GM12878 (cell line): ENCODE measurements around the gene DALRD3. TPM values are rescaled to one million over a fixed set of nuclear protein-coding genes. Genes with fewer than 3 reads are reported as not detected.

ENCODE experiments used
- ATAC-seq: fragments of 200-7000 bp; cut with Tn5 transposase; 3 replicates; pipeline ENCODE4 v1.9.1; 2020; ENCODE audit warnings: mild to moderate bottlenecking, moderate library complexity
- BruUV-seq: library from RNA; stranded (reverse); fragments of 400-500 nt; replicated peaks from 2 replicates; lab custom pipeline; 2021; lab: Mats Ljungman, UMichigan
- CTCF ChIA-PET: fragments of 300-600 bp; sonication (Branson Sonifier 250); formaldehyde crosslinking; extraction: SDS; loops from one replicate; lab custom pipeline; 2021; ENCODE audit warnings: inconsistent platforms; lab: Yijun Ruan, JAX
- POLR2A ChIA-PET: fragments of 350-600 bp; formaldehyde crosslinking; extraction: SDS; loops from one replicate; lab custom pipeline; 2021; ENCODE audit warnings: inconsistent platforms; lab: Charles Lee
- RAD21 ChIA-PET: fragments of 300-600 bp; sonication (Branson Sonifier 250); formaldehyde crosslinking; loops from one replicate; lab custom pipeline; 2023; ENCODE audit warnings: antibody characterized with exemption; ENCODE audit not compliant: unreplicated experiment; lab: Charles Lee
- SMC1A ChIA-PET: fragments of 300-600 bp; sonication (Branson Sonifier 250); formaldehyde crosslinking; loops from one replicate; lab custom pipeline; 2023; ENCODE audit not compliant: unreplicated experiment, uncharacterized antibody; lab: Charles Lee
- DNase-seq: peaks from one replicate; pipeline ENCODE4 v3.0.0-alpha.2; 2011; ENCODE audit warnings: low read depth, low spot score
- FAIRE-seq: peaks from 3 replicates; lab custom pipeline; 2011; peaks lifted over from hg19 to GRCh38; lab: Jason Lieb, UNC
- H2AFZ ChIP-seq: 2 replicates; pipeline ENCODE4 v1.6.0; 2011; ENCODE audit warnings: low read depth, low read length, control low read depth; ENCODE audit not compliant: control insufficient read depth
- H3K27ac ChIP-seq: 2 replicates; pipeline ENCODE4 v1.5.1; 2011; ENCODE audit warnings: control low read depth; ENCODE audit not compliant: control insufficient read depth, insufficient read depth
- H3K27me3 ChIP-seq, 2 experiments: replicated peaks in 1 of 2; 2 replicates each; pipeline versions ENCODE4 v1.6.0 to v1.6.1; 2011; ENCODE audit warnings: low read length in 1 of 2; ENCODE audit not compliant: control insufficient read depth in 2 of 2, insufficient read depth in 2 of 2
- H3K36me3 ChIP-seq, 2 experiments: 2 replicates each; pipeline ENCODE4 v1.5.1; 2011; ENCODE audit warnings: low read length in 1 of 2; ENCODE audit not compliant: control insufficient read depth in 2 of 2, insufficient read depth in 2 of 2
- H3K4me1 ChIP-seq: 2 replicates; pipeline ENCODE4 v1.6.1; 2011; ENCODE audit warnings: mild to moderate bottlenecking, low read length, moderate library complexity, mixed read lengths; ENCODE audit not compliant: control insufficient read depth, insufficient read depth
- H3K4me2 ChIP-seq: 2 replicates; pipeline ENCODE4 v1.6.0; 2011; ENCODE audit warnings: control low read depth; ENCODE audit not compliant: control insufficient read depth, insufficient read depth
- H3K4me3 ChIP-seq: fragments of 200-600 bp; sonication (generic); 2 replicates; pipeline ENCODE4 v1.5.1; 2016
- H3K79me2 ChIP-seq: 2 replicates; pipeline ENCODE4 v1.6.0; 2011; ENCODE audit warnings: low read length; ENCODE audit not compliant: control insufficient read depth, insufficient read depth
- H3K9ac ChIP-seq: 2 replicates; pipeline ENCODE4 v1.8.0; 2011; ENCODE audit warnings: low read length, control low read depth, mixed read lengths; ENCODE audit not compliant: control insufficient read depth, insufficient read depth
- H3K9me3 ChIP-seq: replicated peaks from 3 replicates; pipeline ENCODE4 v1.5.1; 2011; ENCODE audit warnings: mild to moderate bottlenecking, low read length; ENCODE audit not compliant: control insufficient read depth, insufficient read depth
- H4K20me1 ChIP-seq: 2 replicates; pipeline ENCODE4 v1.6.0; 2011; ENCODE audit not compliant: control insufficient read depth, insufficient read depth
- CREM ChIP-seq: IDR thresholded peaks from 2 replicates; pipeline ENCODE4 v1.6.1; 2014; ENCODE audit warnings: antibody characterized with exemption, low read depth
- IRF4 ChIP-seq: IDR thresholded peaks from 2 replicates; pipeline ENCODE4 v1.6.1; 2011; ENCODE audit warnings: low read depth, low read length
- NFXL1 ChIP-seq: fragments of 450-650 bp; IDR thresholded peaks from 2 replicates; pipeline ENCODE4 v1.6.1; 2017; ENCODE audit warnings: antibody characterized with exemption, mild to moderate bottlenecking, borderline replicate concordance
- POLR2AphosphoS2 ChIP-seq: IDR thresholded peaks from 2 replicates; pipeline ENCODE4 v1.6.1; 2011; ENCODE audit warnings: low read depth, mild to moderate bottlenecking, low read length, improper control_type of control experiment, moderate library complexity
- SMARCA5 ChIP-seq: fragments of 450-650 bp; IDR thresholded peaks from 2 replicates; pipeline ENCODE4 v1.6.1; 2017; ENCODE audit warnings: mild to moderate bottlenecking
- WGBS: methylation state at CpG from one replicate; pipeline ENCODE4 v1.1.6; 2016; ENCODE audit warnings: low lambda C conversion rate; ENCODE audit not compliant: insufficient replicate concordance, insufficient coverage; ENCODE audit errors: missing lambda C conversion rate; 5-methylcytosine and 5-hydroxymethylcytosine counted together
- in situ Hi-C: fragments of 300-500 bp; cut with MboI; formaldehyde crosslinking; loops from 9 replicates; pipeline ENCODE4 v1.14.3; 2018; ENCODE audit warnings: mixed read lengths
- intact Hi-C: fragments of 100-400 bp; cut with micrococcal nuclease; formaldehyde crosslinking; loops from one replicate; pipeline ENCODE4 v1.14.2; 2022; ENCODE audit not compliant: unreplicated experiment
- polyA plus RNA-seq, 11 experiments: library from polyadenylated mRNA; depleted of rRNA in 4 of 11; unstranded in 6 of 11; stranded (reverse) in 5 of 11; fragments of >200 nt; fragmentation: Nextera tagmentation in 4 of 11; fragmentation: Illumina TruSeq in 1 of 11; extraction: Ambion mirVana in 4 of 11; extraction: Trizol in 1 of 11; gene quantifications; 1 replicate in 1 of 11; 2 replicates in 10 of 11; pipeline versions ENCODE4 v1.2.1 to v1.2.3, GENCODE V29; 2011 to 2016; ENCODE audit warnings: inconsistent platforms in 2 of 11, missing spikeins in 2 of 11, low read depth in 1 of 11
- total RNA-seq, 4 experiments: library from RNA; depleted of rRNA in 3 of 4; stranded (reverse); fragments of >200 nt in 3 of 4; fragmentation: Illumina TruSeq in 1 of 4; extraction: Trizol in 1 of 4; gene quantifications; 2 replicates each; pipeline versions ENCODE4 v1.2.1 to v1.2.3, GENCODE V29; 2013 to 2021

DALRD3 gene
- total and polyA plus RNA-seq, 10 of the 15 experiments (the other 5 are each of a cell fraction or from before 2014, with no cell fraction given) = 10.1 to 28.2 (median 21.6) TPM

GRCh38 chr3:49028298-49028672 lies 9.9 kb upstream of the DALRD3 start:
- DNase-seq = no peak
- ChIA-PET SMC1A (interaction anchor here (1.1 to 1.5 kb wide), 2 partner anchors 11 to 40 kb away, joined by 3 to 4 read pairs; no protein-coding TSS in a partner anchor), POLR2A (interaction anchor here (1.1 to 2.3 kb wide), 6 partner anchors 9 to 66 kb away, joined by 3 to 27 read pairs (median 10); partner anchors contain the start of genes DALRD3, P4HTM, QRICH1 and WDR6), RAD21 (interaction anchor here (1.1 to 2.3 kb wide), 4 partner anchors 9 to 40 kb away, joined by 3 to 32 read pairs (median 9); partner anchors contain the start of genes DALRD3, P4HTM and WDR6), CTCF (interaction anchor here (1.1 to 2.3 kb wide), 5 partner anchors 8 to 76 kb away, joined by 3 to 45 read pairs (median 4); partner anchors contain the start of genes P4HTM and QRICH1)
- 51% methylated on average over 4 of the region's 4 CpGs for WGBS
- no peaks in the 10 kb centered on the region for H3K9me3 ChIP-seq
- no peaks in the 10 kb centered on the region for H4K20me1 ChIP-seq
- in situ Hi-C loops = no loop called here
- H3K27me3 ChIP-seq = no peaks in the 10 kb centered on the region
- no peak overlapping the region for H3K27ac ChIP-seq
- no peak overlapping the region for H2AFZ ChIP-seq
- H3K4me1 ChIP-seq = peaks cover 13% of the 10 kb centered on the region
- H3K79me2 ChIP-seq = peaks cover 35% of the 10 kb centered on the region
- no peak for FAIRE-seq
- ATAC-seq = no peak
- TF ChIP-seq CREM = no peak
- no peak for TF ChIP-seq SMARCA5
- peak overlapping the region; percentile 65 for H3K4me2 ChIP-seq
- peaks cover 37 to 43% of the 10 kb centered on the region in 2 experiments for H3K36me3 ChIP-seq
- peak overlapping the region; percentile 79 for H3K4me3 ChIP-seq
- intact Hi-C loops = loop anchor here (2.0 to 10.0 kb wide), 3 partner anchors 67 to 647 kb away; partner anchors contain the start of genes APEH, QRICH1 and USP4
- peak overlapping the region; percentile 90 for H3K9ac ChIP-seq
- BruUV-seq = no TSS peak

GRCh38 chr3:49027634-49028033 lies 9.3 kb upstream of the DALRD3 start:
- Histone ChIP-seq H3K36me3 (peaks cover 31 to 38% of the 10 kb centered on the region in 2 experiments), H3K4me3 (0 out of 2 replicates have a peak overlapping the region, but pooled peaks have one; percentile 79), H3K4me2 (peak overlapping the region; percentile 65), H2AFZ (no peak overlapping the region), H3K4me1 (peaks cover 16% of the 10 kb centered on the region), H4K20me1 (no peaks in the 10 kb centered on the region), H3K79me2 (peaks cover 40% of the 10 kb centered on the region), H3K9me3 (no peaks in the 10 kb centered on the region), H3K9ac (peak overlapping the region; percentile 13; the same call in 1 of the 2 replicates), H3K27ac (no peak overlapping the region), H3K27me3 (no peaks in the 10 kb centered on the region)
- RAD21 ChIA-PET = interaction anchor here (2.2 to 2.3 kb wide), 2 partner anchors 20 to 39 kb away, joined by 15 to 32 read pairs; partner anchors contain the start of genes P4HTM and WDR6
- FAIRE-seq = no peak
- SMC1A ChIA-PET = interaction anchor here (1.1 kb wide), 1 partner anchor 39 kb away, joined by 3 read pairs; no protein-coding TSS in a partner anchor
- no peak for ATAC-seq
- POLR2A ChIA-PET = interaction anchor here (2.2 to 2.3 kb wide), 2 partner anchors 8 to 21 kb away, joined by 8 to 22 read pairs; partner anchors contain the start of genes DALRD3 and WDR6
- no TSS peak for BruUV-seq
- intact Hi-C loops = loop anchor here (2.0 to 10.0 kb wide), 3 partner anchors 67 to 647 kb away; partner anchors contain the start of genes APEH, QRICH1 and USP4
- in situ Hi-C loops = no loop called here
- 87% methylated on average over 9 of the region's 9 CpGs for WGBS
- TF ChIP-seq IRF4 (no peak), NFXL1 (no peak), POLR2AphosphoS2 (0 out of 2 replicates have a peak, but pooled peaks have one; percentile 37)
- CTCF ChIA-PET = interaction anchor here (2.3 kb wide), 1 partner anchor 38 kb away, joined by 45 read pairs; the partner anchor contains the start of gene P4HTM
- DNase-seq = no peak
